DND-41 (cell line): ENCODE measurements around the gene IBA57.

Experiments
- ATAC-seq: fragments of 200-7000 bp; cut with Tn5 transposase; 3 replicates; pipeline ENCODE4 v1.9.1; 2021; ENCODE audit warnings: low read depth; ENCODE audit not compliant: insufficient read depth
- DNase-seq: peaks from one replicate; pipeline ENCODE4 v3.0.0-alpha.2; 2020
- H2AFZ ChIP-seq: 2 replicates; pipeline ENCODE4 v1.6.0; 2012; ENCODE audit warnings: low read depth, low read length
- H3K27ac ChIP-seq: 2 replicates; pipeline ENCODE4 v1.5.1; 2012; ENCODE audit warnings: low read length, inconsistent platforms
- H3K27me3 ChIP-seq: fragments of 200-600 bp; sonication (generic); 2 replicates; pipeline ENCODE4 v1.6.0; 2012; ENCODE audit warnings: low read length, mild to moderate bottlenecking, inconsistent platforms; ENCODE audit not compliant: insufficient read depth, poor library complexity
- H3K36me3 ChIP-seq: 2 replicates; pipeline ENCODE4 v1.5.1; 2012; ENCODE audit warnings: low read length, inconsistent platforms; ENCODE audit not compliant: insufficient read depth
- H3K4me1 ChIP-seq: 2 replicates; pipeline ENCODE4 v1.5.1; 2012; ENCODE audit warnings: mild to moderate bottlenecking, low read length; ENCODE audit not compliant: insufficient read depth
- H3K4me2 ChIP-seq: 2 replicates; pipeline ENCODE4 v1.6.0; 2012; ENCODE audit warnings: mild to moderate bottlenecking, moderate library complexity, low read length, inconsistent platforms; ENCODE audit not compliant: insufficient read depth
- H3K4me3 ChIP-seq, 2 experiments: fragments of 200-600 bp in 1 of 2; shearing (Covaris generic) in 1 of 2; 2 replicates each; pipeline ENCODE4 v1.5.1; 2012 to 2016; ENCODE audit warnings: inconsistent platforms in 2 of 2, low read length in 2 of 2, mild to moderate bottlenecking in 2 of 2, low read depth in 1 of 2, moderate library complexity in 1 of 2
- H3K79me2 ChIP-seq: 2 replicates; pipeline ENCODE4 v1.6.0; 2012; ENCODE audit warnings: low read length, inconsistent platforms; ENCODE audit not compliant: insufficient read depth
- H3K9ac ChIP-seq: 2 replicates; pipeline ENCODE4 v1.6.0; 2012; ENCODE audit warnings: low read depth, mild to moderate bottlenecking, inconsistent platforms, low read length, moderate library complexity
- H3K9me3 ChIP-seq: 2 replicates; pipeline ENCODE4 v1.5.1; 2012; ENCODE audit warnings: low read length, moderate library complexity, mild to moderate bottlenecking, inconsistent platforms; ENCODE audit not compliant: insufficient read depth, severe bottlenecking
- H4K20me1 ChIP-seq: 2 replicates; pipeline ENCODE4 v1.6.0; 2012; ENCODE audit warnings: low read length; ENCODE audit not compliant: insufficient read depth
- CTCF ChIP-seq: IDR thresholded peaks from 2 replicates; pipeline ENCODE4 v1.5.1; 2012; ENCODE audit warnings: borderline replicate concordance, low read length, moderate library complexity, mild to moderate bottlenecking; ENCODE audit not compliant: poor library complexity, severe bottlenecking; ENCODE audit errors: extremely low read depth
- EZH2 ChIP-seq: IDR thresholded peaks from 3 replicates; pipeline ENCODE4 v1.6.1; 2012; ENCODE audit warnings: borderline replicate concordance, low read depth, mild to moderate bottlenecking, moderate library complexity, low read length, inconsistent platforms; ENCODE audit not compliant: severe bottlenecking

The IBA57 gene

GRCh38 chr1:228150461-228151179 lies 15.0 kb upstream of the IBA57 start:
- Histone ChIP-seq H3K9me3 (no peaks in the 10 kb centered on the region), H2AFZ (no peak overlapping the region), H3K27ac (no peak overlapping the region), H3K27me3 (no peaks in the 10 kb centered on the region), H4K20me1 (peaks cover 64% of the 10 kb centered on the region), H3K79me2 (peaks cover 18% of the 10 kb centered on the region), H3K4me3 (no peak overlapping the region), H3K9ac (no peak overlapping the region), H3K4me2 (no peak overlapping the region), H3K36me3 (peaks cover 43% of the 10 kb centered on the region), H3K4me1 (no peaks in the 10 kb centered on the region)
- TF ChIP-seq CTCF: no peak
- no peak for TF ChIP-seq EZH2
- ATAC-seq: peak; percentile 17; the same call in 1 of the 3 replicates
- no peak for DNase-seq

- Histone ChIP-seq H2AFZ (no peak overlapping the region), H3K9ac (no peak overlapping the region), H3K27ac (no peak overlapping the region), H4K20me1 (peaks cover 59% of the 10 kb centered on the region), H3K4me2 (no peak overlapping the region), H3K4me3 (no peak overlapping the region), H3K36me3 (peaks cover 36% of the 10 kb centered on the region), H3K4me1 (no peaks in the 10 kb centered on the region), H3K9me3 (no peaks in the 10 kb centered on the region), H3K79me2 (peaks cover 11% of the 10 kb centered on the region), H3K27me3 (no peaks in the 10 kb centered on the region)
- DNase-seq: no peak
- peak; percentile 25; the same call in 1 of the 3 replicates for ATAC-seq
- TF ChIP-seq EZH2 (no peak), CTCF (no peak)
These were observed 14.3 kb upstream of the IBA57 start for GRCh38 chr1:228151180-228151925.

- no peak overlapping the region for H2AFZ ChIP-seq
- peaks cover 27% of the 10 kb centered on the region for H3K36me3 ChIP-seq
- no peak overlapping the region for H3K27ac ChIP-seq
- H3K4me1 ChIP-seq: no peaks in the 10 kb centered on the region
- no peak overlapping the region for H3K4me2 ChIP-seq
- H3K27me3 ChIP-seq: no peaks in the 10 kb centered on the region
- DNase-seq (no peak), ATAC-seq (no peak)
- no peaks in the 10 kb centered on the region for H3K9me3 ChIP-seq
- H3K9ac ChIP-seq: 0 out of 2 replicates have a peak overlapping the region, but pooled peaks have one; percentile 2
- H3K79me2 ChIP-seq: peaks cover 1% of the 10 kb centered on the region; the same call in 1 of the 2 replicates
- peaks cover 54% of the 10 kb centered on the region for H4K20me1 ChIP-seq
- H3K4me3 ChIP-seq: no peak overlapping the region
- TF ChIP-seq EZH2 (no peak), CTCF (no peak)
These were observed 13.3 kb upstream of the IBA57 start for GRCh38 chr1:228152097-228152917.
